ENCODE data around the gene MSRB3.
"Not testable (repeated sequence)": the region's sequence is repeated elsewhere in the genome, so short reads cannot be mapped to it uniquely, and the experiment has no call there.

Gene MSRB3

GRCh38 chr12:65278576-65279368 is at the start of gene MSRB3:
TSS of gene MSRB3 (plus strand) at chr12:65278683. CDS start at chr12:65308580, 29,897 bp downstream.
- peak; percentile 16 for DNase-seq

- DNase-seq, result no peak
These were observed 49.0 kb upstream of the MSRB3 start for GRCh38 chr12:65229441-65229840.

GRCh38 chr12:65232476-65233077 is 45.9 kb upstream of the MSRB3 start:
- no peak for DNase-seq

- no peak for DNase-seq
These were observed 41.3 kb upstream of the MSRB3 start for GRCh38 chr12:65237153-65237552.

GRCh38 chr12:65238609-65239008 is 39.9 kb upstream of the MSRB3 start:
- no peak for DNase-seq

- no peak for DNase-seq
These were observed 29.5 kb upstream of the MSRB3 start for GRCh38 chr12:65248656-65249633.

GRCh38 chr12:65252515-65252914 is 26.0 kb upstream of the MSRB3 start:
- no peak for DNase-seq

GRCh38 chr12:65257986-65258385 is 20.5 kb upstream of the MSRB3 start:
- DNase-seq, result no peak

- DNase-seq, result no peak
These were observed 19.0 kb upstream of the MSRB3 start for GRCh38 chr12:65259501-65259900.

GRCh38 chr12:65263777-65264176 is 14.7 kb upstream of the MSRB3 start:
- no peak for DNase-seq

- DNase-seq, result no peak
These were observed 12.1 kb upstream of the MSRB3 start for GRCh38 chr12:65266408-65266807.

- DNase-seq, result no peak
These were observed 8.9 kb upstream of the MSRB3 start for GRCh38 chr12:65269603-65270002.

GRCh38 chr12:65274602-65275272 is 3.7 kb upstream of the MSRB3 start:
- no peak for DNase-seq

- no peak for DNase-seq
These were observed 2.9 kb upstream of the MSRB3 start for GRCh38 chr12:65275627-65276026.

- DNase-seq, result no peak
These were observed 1.5 kb upstream of the MSRB3 start for GRCh38 chr12:65276916-65277530.

GRCh38 chr12:65277994-65278575 is 398 bp upstream of the MSRB3 start:
- DNase-seq, result no peak

GRCh38 chr12:65279369-65280112 is 1.1 kb downstream of the MSRB3 start:
- DNase-seq, result no peak

GRCh38 chr12:65280306-65280705 is 1.8 kb downstream of the MSRB3 start:
- DNase-seq, result no peak

- DNase-seq, result no peak
These were observed 4.4 kb downstream of the MSRB3 start for GRCh38 chr12:65282840-65283239.

- not testable (repeated sequence) for DNase-seq
These were observed 7.0 kb downstream of the MSRB3 start for GRCh38 chr12:65285532-65285931.

GRCh38 chr12:65287426-65287825 is 8.9 kb downstream of the MSRB3 start:
- DNase-seq, result no peak
